Erythroblast (primary cell): ENCODE data around the gene TUBB6.
A peak's percentile ranks its signal among the peaks of the same experiment; 100 is the strongest.

Source experiments
- DNase-seq, 2 experiments: peaks; one replicate each; lab custom pipeline; 2025; lab: John Stamatoyannopoulos, UW
- GATA1 ChIP-seq: IDR thresholded peaks from 2 replicates; pipeline ENCODE4 v1.6.1; 2011; ENCODE audit warnings: low read depth, mild to moderate bottlenecking, control low read depth, low read length, moderate library complexity
- POLR2A ChIP-seq: IDR thresholded peaks from 2 replicates; pipeline ENCODE4 v1.6.1; 2011; ENCODE audit warnings: mild to moderate bottlenecking, low read length

TUBB6 gene

GRCh38 chr18:12359515-12359927 is 51.5 kb downstream of the TUBB6 start:
- TF ChIP-seq GATA1 (no peak), POLR2A (peak; percentile 52)
- DNase-seq: peak; percentile 95 to 96

- DNase-seq: peak; percentile 95 to 96
- TF ChIP-seq GATA1 (no peak), POLR2A (peak; percentile 37)
Observed at GRCh38 chr18:12361770-12362378, 53.8 kb downstream of the TUBB6 start.

GRCh38 chr18:12362473-12363174 is 54.6 kb downstream of the TUBB6 start:
- TF ChIP-seq GATA1 (no peak), POLR2A (no peak)
- DNase-seq: no peak

- DNase-seq: no peak
- TF ChIP-seq GATA1 (no peak), POLR2A (no peak)
Observed at GRCh38 chr18:12366379-12366778, 58.3 kb downstream of the TUBB6 start.

GRCh38 chr18:12366784-12367183 is 58.7 kb downstream of the TUBB6 start:
- TF ChIP-seq GATA1 (no peak), POLR2A (no peak)
- DNase-seq: no peak

- DNase-seq: no peak
- TF ChIP-seq POLR2A (no peak), GATA1 (no peak)
Observed at GRCh38 chr18:12369211-12369610, 61.2 kb downstream of the TUBB6 start.

GRCh38 chr18:12371590-12371989 is 63.5 kb downstream of the TUBB6 start:
- TF ChIP-seq POLR2A: no peak
- TF ChIP-seq GATA1: no peak
- no peak for DNase-seq

- TF ChIP-seq POLR2A (no peak), GATA1 (no peak)
Observed at GRCh38 chr18:12372406-12372805, 64.4 kb downstream of the TUBB6 start.

GRCh38 chr18:12373116-12373770 is 65.2 kb downstream of the TUBB6 start:
- peak; percentile 81 to 85 for DNase-seq
- TF ChIP-seq POLR2A: peak; percentile 70
- no peak for TF ChIP-seq GATA1

More at GRCh38 chr18:12372406-12372805, 64.4 kb downstream of the TUBB6 start:
- DNase-seq: no peak

GRCh38 chr18:12373771-12374116 is 65.7 kb downstream of the TUBB6 start:
- no peak for TF ChIP-seq GATA1
- TF ChIP-seq POLR2A: no peak
- no peak for DNase-seq

- no peak for DNase-seq
- TF ChIP-seq POLR2A (no peak), GATA1 (no peak)
Observed at GRCh38 chr18:12374401-12374800, 66.4 kb downstream of the TUBB6 start.
